Esophagus squamous epithelium (tissue), 4 donors: ENCODE measurements around the gene ZBTB14.

Source experiments
- POLR2A ChIP-seq, 4 donors: fragments of 450-650 bp; IDR thresholded peaks; one replicate each; pipeline ENCODE4 v1.6.1; 2017; ENCODE audit warnings: antibody characterized with exemption in 4 of 4, mild to moderate bottlenecking in 4 of 4, moderate library complexity in 3 of 4
- TF ChIP-seq, protein P1 (sequence below), 6 experiments: fragments of 450-650 bp in 4 of 6; fragments of 200-600 bp in 2 of 6; sonication (generic) in 2 of 6; IDR thresholded peaks; one replicate each; pipeline ENCODE4 v1.5.1; 2016 to 2019; ENCODE audit warnings: antibody characterized with exemption in 6 of 6, mild to moderate bottlenecking in 4 of 6, moderate library complexity in 4 of 6

DNA sequence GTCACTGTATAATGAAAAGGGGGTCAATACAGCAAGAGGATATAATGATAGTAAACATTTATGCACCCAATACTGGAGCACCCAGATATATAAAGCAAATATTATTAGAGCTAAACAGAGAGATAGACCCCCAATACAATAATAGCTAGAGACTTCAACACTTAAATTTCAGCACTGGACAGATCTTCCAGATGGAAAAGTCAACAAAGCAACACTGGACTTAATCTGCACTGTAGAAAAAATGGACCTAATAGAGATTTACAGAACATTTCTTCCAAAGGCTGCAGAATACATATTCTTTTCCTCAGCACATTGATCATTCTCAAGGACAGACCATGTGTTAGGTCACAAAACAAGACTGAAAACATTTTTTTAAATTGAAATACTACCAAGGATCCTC lies 26.7 kb downstream of the ZBTB14 start:
- TF ChIP-seq, protein P1, sequence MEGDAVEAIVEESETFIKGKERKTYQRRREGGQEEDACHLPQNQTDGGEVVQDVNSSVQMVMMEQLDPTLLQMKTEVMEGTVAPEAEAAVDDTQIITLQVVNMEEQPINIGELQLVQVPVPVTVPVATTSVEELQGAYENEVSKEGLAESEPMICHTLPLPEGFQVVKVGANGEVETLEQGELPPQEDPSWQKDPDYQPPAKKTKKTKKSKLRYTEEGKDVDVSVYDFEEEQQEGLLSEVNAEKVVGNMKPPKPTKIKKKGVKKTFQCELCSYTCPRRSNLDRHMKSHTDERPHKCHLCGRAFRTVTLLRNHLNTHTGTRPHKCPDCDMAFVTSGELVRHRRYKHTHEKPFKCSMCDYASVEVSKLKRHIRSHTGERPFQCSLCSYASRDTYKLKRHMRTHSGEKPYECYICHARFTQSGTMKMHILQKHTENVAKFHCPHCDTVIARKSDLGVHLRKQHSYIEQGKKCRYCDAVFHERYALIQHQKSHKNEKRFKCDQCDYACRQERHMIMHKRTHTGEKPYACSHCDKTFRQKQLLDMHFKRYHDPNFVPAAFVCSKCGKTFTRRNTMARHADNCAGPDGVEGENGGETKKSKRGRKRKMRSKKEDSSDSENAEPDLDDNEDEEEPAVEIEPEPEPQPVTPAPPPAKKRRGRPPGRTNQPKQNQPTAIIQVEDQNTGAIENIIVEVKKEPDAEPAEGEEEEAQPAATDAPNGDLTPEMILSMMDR (IDR thresholded peaks at IDR 0.05), result no peak
- no peak for TF ChIP-seq POLR2A (IDR thresholded peaks at IDR 0.05)
